NCI-H524 treated with DMSO at 0.1 percent for 48 hours (cell line): ENCODE data around the gene CSTPP1.
"Not testable (repeated sequence)": the region's sequence is repeated elsewhere in the genome, so short reads cannot be mapped to it uniquely, and the experiment has no call there.

Source experiments
- DNase-seq: peaks from one replicate; lab custom pipeline; 2025; lab: John Stamatoyannopoulos, UW

Gene CSTPP1

GRCh38 chr11:46912526-46913150, 23.9 kb upstream of the CSTPP1 start:
- no peak for DNase-seq

GRCh38 chr11:46913484-46913883, 23.1 kb upstream of the CSTPP1 start:
- DNase-seq: no peak

- DNase-seq: no peak
Observed at GRCh38 chr11:46914363-46914762, 22.2 kb upstream of the CSTPP1 start.

- no peak for DNase-seq
Observed at GRCh38 chr11:46914910-46915309, 21.7 kb upstream of the CSTPP1 start.

- no peak for DNase-seq
Observed at GRCh38 chr11:46916286-46917108, 20.1 kb upstream of the CSTPP1 start.

- no peak for DNase-seq
Observed at GRCh38 chr11:46917109-46917761, 19.3 kb upstream of the CSTPP1 start.

GRCh38 chr11:46917762-46918082, 18.8 kb upstream of the CSTPP1 start:
- DNase-seq: no peak

GRCh38 chr11:46918083-46918787, 18.3 kb upstream of the CSTPP1 start, which contains the start of gene LRP4:
TSS of gene LRP4 (minus strand) at chr11:46918550. CDS start at chr11:46918379, 171 bp downstream.
- no peak for DNase-seq

GRCh38 chr11:46918788-46919513, 17.6 kb upstream of the CSTPP1 start:
- DNase-seq: no peak

GRCh38 chr11:46920755-46921154, 15.8 kb upstream of the CSTPP1 start:
- no peak for DNase-seq

GRCh38 chr11:46927928-46928327, 8.6 kb upstream of the CSTPP1 start:
- DNase-seq: not testable (repeated sequence)

- not testable (repeated sequence) for DNase-seq
Observed at GRCh38 chr11:46928701-46929100, 7.9 kb upstream of the CSTPP1 start.

- no peak for DNase-seq
Observed at GRCh38 chr11:46930089-46930488, 6.5 kb upstream of the CSTPP1 start.

- DNase-seq: no peak
Observed at GRCh38 chr11:46942172-46942571, 5.6 kb downstream of the CSTPP1 start.

- DNase-seq: no peak
Observed at GRCh38 chr11:46944356-46945075, 8.0 kb downstream of the CSTPP1 start.

GRCh38 chr11:46947399-46948077, 11.0 kb downstream of the CSTPP1 start:
- no peak for DNase-seq

- DNase-seq: no peak
Observed at GRCh38 chr11:46948378-46949131, 12.0 kb downstream of the CSTPP1 start.

- DNase-seq: no peak
Observed at GRCh38 chr11:46949297-46949696, 12.7 kb downstream of the CSTPP1 start.

- no peak for DNase-seq
Observed at GRCh38 chr11:46951864-46952263, 15.3 kb downstream of the CSTPP1 start.

- no peak for DNase-seq
Observed at GRCh38 chr11:46952553-46952952, 16.0 kb downstream of the CSTPP1 start.
